ENCODE results near the gene C17orf50.
A peak's percentile ranks its signal among the peaks of the same experiment; 100 is the strongest.

C17orf50 gene

DNA sequence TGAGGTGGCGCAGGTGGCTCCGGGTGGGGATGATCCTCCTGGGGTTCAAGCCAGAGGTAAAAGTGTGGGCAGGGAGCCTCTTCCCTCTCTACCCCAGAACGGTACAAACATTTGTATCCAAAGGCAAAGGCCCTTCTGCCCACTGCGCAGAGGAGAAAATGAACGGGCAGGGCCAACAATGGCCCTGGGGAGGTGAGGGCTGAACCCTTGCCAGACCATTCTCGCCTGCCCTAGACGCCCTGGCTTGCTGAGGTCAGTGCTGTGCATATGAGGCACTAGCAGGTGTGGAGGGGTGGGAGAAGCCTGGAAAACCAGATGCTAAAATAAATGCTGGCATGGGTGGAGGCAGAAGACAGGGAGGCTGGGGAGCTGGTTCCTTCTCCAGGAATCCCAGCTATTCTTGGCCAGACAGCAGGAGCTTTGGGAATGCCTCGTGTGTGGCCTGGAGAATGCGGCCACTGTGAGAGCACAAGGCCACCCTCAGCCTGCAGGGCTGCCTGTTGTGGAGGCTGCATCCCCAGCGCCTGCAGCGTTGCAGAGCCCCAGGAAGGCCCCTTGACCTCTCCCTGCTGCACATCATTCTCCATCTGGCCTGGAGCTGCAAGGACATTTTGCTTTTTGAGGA, 4.5 kb downstream of the C17orf50 start:
- Histone ChIP-seq H3K79me2 (ENCODE audit: control insufficient read depth, low read length) (no peaks in the 10 kb centered on the region), H3K36me3 (ENCODE audit: control insufficient read depth, low read length) (no peaks in the 10 kb centered on the region), H3K4me3 (ENCODE audit: low read length) (peak overlapping the region; percentile 83), H3K4me1 (ENCODE audit: control insufficient read depth, low read length) (peaks cover 12% of the 10 kb centered on the region), H3K27me3 (ENCODE audit: control insufficient read depth, low read length) (peaks cover 6% of the 10 kb centered on the region; the same call in 1 of the 2 replicates), H3F3A (ENCODE audit: control insufficient read depth, insufficient read depth) (no peaks in the 10 kb centered on the region), H4K20me1 (ENCODE audit: control insufficient read depth, insufficient read depth, low read depth, low read length) (no peaks in the 10 kb centered on the region), H3K9me2 (replicated peaks; ENCODE audit: control insufficient read depth, low read length) (no peaks in the 10 kb centered on the region), H3K4me2 (ENCODE audit: low read length) (peak overlapping the region; percentile 92), H3K27ac (ENCODE audit: low read depth, low read length) (no peak overlapping the region), H3K9me3 (ENCODE audit: control insufficient read depth, insufficient read depth, low read length) (no peaks in the 10 kb centered on the region)
- TF ChIP-seq, protein P1, sequence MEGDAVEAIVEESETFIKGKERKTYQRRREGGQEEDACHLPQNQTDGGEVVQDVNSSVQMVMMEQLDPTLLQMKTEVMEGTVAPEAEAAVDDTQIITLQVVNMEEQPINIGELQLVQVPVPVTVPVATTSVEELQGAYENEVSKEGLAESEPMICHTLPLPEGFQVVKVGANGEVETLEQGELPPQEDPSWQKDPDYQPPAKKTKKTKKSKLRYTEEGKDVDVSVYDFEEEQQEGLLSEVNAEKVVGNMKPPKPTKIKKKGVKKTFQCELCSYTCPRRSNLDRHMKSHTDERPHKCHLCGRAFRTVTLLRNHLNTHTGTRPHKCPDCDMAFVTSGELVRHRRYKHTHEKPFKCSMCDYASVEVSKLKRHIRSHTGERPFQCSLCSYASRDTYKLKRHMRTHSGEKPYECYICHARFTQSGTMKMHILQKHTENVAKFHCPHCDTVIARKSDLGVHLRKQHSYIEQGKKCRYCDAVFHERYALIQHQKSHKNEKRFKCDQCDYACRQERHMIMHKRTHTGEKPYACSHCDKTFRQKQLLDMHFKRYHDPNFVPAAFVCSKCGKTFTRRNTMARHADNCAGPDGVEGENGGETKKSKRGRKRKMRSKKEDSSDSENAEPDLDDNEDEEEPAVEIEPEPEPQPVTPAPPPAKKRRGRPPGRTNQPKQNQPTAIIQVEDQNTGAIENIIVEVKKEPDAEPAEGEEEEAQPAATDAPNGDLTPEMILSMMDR (IDR thresholded peaks at IDR 0.05; ENCODE audit: low read depth, low read length, poor library complexity, severe bottlenecking) = no peak
- no peak for TF ChIP-seq EZH2phosphoT487 (IDR thresholded peaks at IDR 0.05; ENCODE audit: borderline replicate concordance, low read length)

DNA sequence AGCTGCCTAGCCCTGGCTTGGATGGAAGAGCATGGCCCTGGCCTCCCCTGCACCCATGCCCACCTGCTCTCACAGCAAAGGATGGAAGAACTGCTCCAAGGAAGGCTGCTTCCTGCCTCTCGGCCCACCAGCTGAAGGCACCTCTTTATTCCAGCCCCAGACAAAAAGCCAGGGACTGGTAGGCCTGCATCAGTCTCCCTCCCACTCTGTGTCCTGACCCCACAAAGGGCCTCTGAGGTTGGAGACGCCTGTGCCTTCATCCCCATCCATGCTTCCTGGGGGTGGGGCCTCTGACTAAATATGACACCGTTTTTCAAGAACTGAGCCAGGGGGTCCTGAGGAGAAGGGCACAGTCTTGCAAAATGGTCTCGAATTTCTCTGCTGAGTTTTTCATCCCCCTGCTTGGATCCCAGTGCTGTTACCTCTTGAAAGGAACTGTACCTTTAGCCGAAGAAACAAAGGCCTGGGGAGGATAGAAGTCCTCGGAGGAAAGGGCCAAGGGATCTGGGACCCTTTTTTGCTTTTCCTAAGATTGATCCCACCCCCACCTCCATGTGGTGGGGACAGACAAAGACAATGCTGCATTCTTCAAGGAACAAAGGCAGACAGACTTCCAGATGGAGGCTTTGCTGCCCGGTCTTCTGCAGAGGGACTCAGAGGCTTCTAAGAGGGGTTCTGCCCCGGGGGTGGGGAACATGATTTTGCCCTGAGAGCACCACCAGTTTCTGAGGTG, 5.2 kb downstream of the C17orf50 start:
- TF ChIP-seq, protein P1 (IDR thresholded peaks at IDR 0.05; ENCODE audit: low read depth, low read length, poor library complexity, severe bottlenecking) = no peak
- no peak for TF ChIP-seq EZH2phosphoT487 (IDR thresholded peaks at IDR 0.05; ENCODE audit: borderline replicate concordance, low read length)
- Histone ChIP-seq H3K27ac (ENCODE audit: low read depth, low read length) (no peak overlapping the region), H3K27me3 (ENCODE audit: control insufficient read depth, low read length) (peaks cover 6% of the 10 kb centered on the region; the same call in 1 of the 2 replicates), H3K4me1 (ENCODE audit: control insufficient read depth, low read length) (peaks cover 12% of the 10 kb centered on the region), H3K36me3 (ENCODE audit: control insufficient read depth, low read length) (no peaks in the 10 kb centered on the region), H3K79me2 (ENCODE audit: control insufficient read depth, low read length) (no peaks in the 10 kb centered on the region), H3K9me2 (replicated peaks; ENCODE audit: control insufficient read depth, low read length) (no peaks in the 10 kb centered on the region), H4K20me1 (ENCODE audit: control insufficient read depth, insufficient read depth, low read depth, low read length) (no peaks in the 10 kb centered on the region), H3F3A (ENCODE audit: control insufficient read depth, insufficient read depth) (no peaks in the 10 kb centered on the region), H3K4me2 (ENCODE audit: low read length) (no peak overlapping the region), H3K4me3 (ENCODE audit: low read length) (no peak overlapping the region), H3K9me3 (ENCODE audit: control insufficient read depth, insufficient read depth, low read length) (no peaks in the 10 kb centered on the region)

DNA sequence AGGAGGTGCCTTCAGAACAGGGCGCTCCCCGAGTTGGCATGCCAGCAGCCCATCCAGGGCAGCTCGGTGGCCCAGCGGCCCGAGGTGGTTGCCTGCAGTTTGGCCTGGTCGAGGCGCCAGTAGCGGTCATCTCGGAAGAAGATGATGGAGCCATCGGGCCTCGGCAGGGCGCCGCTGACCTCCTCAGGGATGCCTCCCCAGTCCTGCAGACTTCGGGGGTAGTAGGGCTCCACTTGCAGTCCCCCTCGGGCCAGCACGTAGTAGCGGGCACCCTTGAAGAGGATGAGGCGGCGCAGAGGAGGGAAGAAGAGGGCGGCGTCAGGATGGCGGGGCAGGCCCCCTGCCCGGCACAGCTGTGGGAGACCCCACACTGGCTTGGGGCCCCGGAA, 5.8 kb downstream of the C17orf50 start:
- no peaks in the 10 kb centered on the region for H3K9me3 ChIP-seq (ENCODE audit: control insufficient read depth, insufficient read depth, low read length)
- TF ChIP-seq, protein P1 (IDR thresholded peaks at IDR 0.05; ENCODE audit: low read depth, low read length, poor library complexity, severe bottlenecking) = no peak
- no peak for TF ChIP-seq EZH2phosphoT487 (IDR thresholded peaks at IDR 0.05; ENCODE audit: borderline replicate concordance, low read length)
- no peak overlapping the region for H3K4me2 ChIP-seq (ENCODE audit: low read length)
- H3K79me2 ChIP-seq (ENCODE audit: control insufficient read depth, low read length) = no peaks in the 10 kb centered on the region
- H3K27ac ChIP-seq (ENCODE audit: low read depth, low read length) = no peak overlapping the region
- no peaks in the 10 kb centered on the region for H3K9me2 ChIP-seq (replicated peaks; ENCODE audit: control insufficient read depth, low read length)
- no peaks in the 10 kb centered on the region for H3K36me3 ChIP-seq (ENCODE audit: control insufficient read depth, low read length)
- H3K4me1 ChIP-seq (ENCODE audit: control insufficient read depth, low read length) = peaks cover 12% of the 10 kb centered on the region
- no peaks in the 10 kb centered on the region for H4K20me1 ChIP-seq (ENCODE audit: control insufficient read depth, insufficient read depth, low read depth, low read length)
- H3K4me3 ChIP-seq (ENCODE audit: low read length) = no peak overlapping the region
- peaks cover 6% of the 10 kb centered on the region; the same call in 1 of the 2 replicates for H3K27me3 ChIP-seq (ENCODE audit: control insufficient read depth, low read length)
- no peaks in the 10 kb centered on the region for H3F3A ChIP-seq (ENCODE audit: control insufficient read depth, insufficient read depth)

All from DOHH2 (cell line).